GM08714 (cell line): Measurements from ENCODE around the gene ZBTB7A.

Experiments
- H3K4me3 ChIP-seq: fragments of 200-500 bp; sonication (Bioruptor generic); 2 replicates; pipeline ENCODE4 v1.5.1; 2014; ENCODE audit warnings: mild to moderate bottlenecking, low read length, inconsistent platforms
- ZNF274 ChIP-seq: IDR thresholded peaks from 2 replicates; pipeline ENCODE4 v1.6.1; 2012; ENCODE audit warnings: mild to moderate bottlenecking, low read depth, low read length

Gene ZBTB7A

DNA sequence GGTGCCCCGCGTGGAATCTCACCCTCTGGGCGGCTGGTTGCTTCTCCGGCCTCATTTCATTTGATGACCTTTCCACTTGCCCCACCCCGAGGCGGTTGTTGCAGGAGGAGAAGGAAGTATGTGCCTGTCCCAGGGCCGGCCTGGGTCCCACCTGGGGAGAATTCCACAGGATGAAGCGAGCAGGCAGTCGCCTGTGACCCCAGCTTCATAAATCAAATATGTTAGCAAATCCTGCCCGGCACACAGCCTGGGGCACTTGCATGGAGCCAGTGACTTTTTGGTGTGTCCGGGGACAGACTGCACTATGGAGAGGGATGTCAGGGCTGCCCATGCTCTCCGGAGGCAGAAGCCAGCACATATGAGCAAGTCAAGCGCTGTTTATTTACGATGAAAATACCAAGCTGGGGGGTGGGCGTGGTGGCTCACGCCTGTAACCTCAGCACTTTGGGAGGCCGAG, 19.7 kb upstream of the ZBTB7A start:
- no peak for TF ChIP-seq ZNF274
- H3K4me3 ChIP-seq: no peak overlapping the region

GRCh38 chr19:4084547-4084877, 17.8 kb upstream of the ZBTB7A start:
- TF ChIP-seq ZNF274: no peak

DNA sequence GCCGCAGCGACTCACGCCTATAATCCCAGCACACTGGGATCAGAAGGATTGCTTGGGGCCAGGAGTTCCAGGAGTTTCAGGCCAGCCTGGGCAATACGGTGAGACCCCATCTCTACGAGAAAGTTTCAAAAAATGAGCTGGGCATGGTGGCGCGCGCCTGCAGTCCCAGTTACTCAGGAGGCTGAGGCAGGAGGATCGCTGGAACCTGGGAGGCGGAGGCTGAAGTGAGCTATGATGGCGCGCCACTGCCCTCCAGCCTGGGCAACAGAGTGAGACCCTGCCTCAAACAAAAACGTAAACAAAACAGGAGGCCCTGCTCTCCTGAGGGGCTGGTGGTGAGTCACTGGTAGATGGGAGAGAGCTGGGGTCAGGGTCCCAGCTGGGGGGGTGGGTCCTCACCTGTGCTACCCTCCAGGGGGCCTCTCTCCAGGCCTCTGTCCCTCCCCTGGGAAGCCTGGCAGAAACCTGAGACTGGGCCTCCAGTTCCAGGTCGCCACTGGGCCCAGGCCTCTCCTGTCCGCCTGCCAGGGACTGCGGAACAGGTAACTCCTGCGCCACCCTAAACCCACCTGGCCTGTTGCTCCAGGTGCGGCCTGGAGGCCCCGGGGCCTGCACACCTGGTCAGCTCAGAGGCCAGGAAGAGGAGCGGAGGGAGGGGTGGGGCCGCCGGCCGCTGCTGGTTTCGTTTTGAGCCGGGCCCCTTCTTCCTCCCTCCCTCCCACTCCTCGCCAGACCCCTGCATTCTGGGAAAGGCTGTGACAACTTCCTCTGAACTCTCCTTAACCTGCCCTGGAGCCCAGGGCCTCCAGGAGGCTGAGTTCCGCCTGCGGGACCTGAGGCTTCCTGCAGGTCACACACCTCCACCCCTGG, 17.2 kb upstream of the ZBTB7A start:
- no peak for TF ChIP-seq ZNF274
- peak overlapping the region; percentile 2; the same call in 1 of the 2 replicates for H3K4me3 ChIP-seq

More at GRCh38 chr19:4084547-4084877, 17.8 kb upstream of the ZBTB7A start:
- H3K4me3 ChIP-seq: no peak overlapping the region

- no peak for TF ChIP-seq ZNF274
- no peak overlapping the region for H3K4me3 ChIP-seq
Measured at GRCh38 chr19:4082172-4082571, 15.5 kb upstream of the ZBTB7A start.

GRCh38 chr19:4081441-4082129, 14.9 kb upstream of the ZBTB7A start:
- H3K4me3 ChIP-seq: no peak overlapping the region
- no peak for TF ChIP-seq ZNF274

GRCh38 chr19:4080473-4080872, 13.8 kb upstream of the ZBTB7A start:
- H3K4me3 ChIP-seq: no peak overlapping the region
- TF ChIP-seq ZNF274: no peak

- H3K4me3 ChIP-seq: peak overlapping the region; percentile 2; the same call in 1 of the 2 replicates
Measured at GRCh38 chr19:4077800-4078684, 11.3 kb upstream of the ZBTB7A start.

DNA sequence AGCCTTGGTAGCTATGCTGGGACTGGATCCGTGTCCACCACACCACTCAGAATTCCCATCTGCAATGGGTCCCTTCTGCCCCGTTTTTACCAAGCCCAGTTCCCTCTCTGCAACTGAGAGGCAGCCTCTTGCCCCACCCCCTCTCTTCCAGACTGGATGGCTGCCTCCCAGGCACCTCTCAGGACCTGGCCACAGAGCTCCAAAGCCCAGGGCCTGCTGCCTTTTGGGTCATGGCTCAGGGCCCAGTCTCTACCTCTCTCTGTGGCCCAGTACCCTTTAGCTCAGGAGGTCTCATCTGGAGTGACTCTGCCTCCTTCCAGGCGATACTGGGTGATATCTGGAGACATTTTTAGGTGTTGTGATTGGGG, 10.3 kb upstream of the ZBTB7A start:
- H3K4me3 ChIP-seq: no peak overlapping the region
- TF ChIP-seq ZNF274: no peak

More at GRCh38 chr19:4077800-4078684, 11.3 kb upstream of the ZBTB7A start:
- no peak for TF ChIP-seq ZNF274

GRCh38 chr19:4075373-4075772, 8.7 kb upstream of the ZBTB7A start:
- no peak overlapping the region for H3K4me3 ChIP-seq
- TF ChIP-seq ZNF274: no peak

- TF ChIP-seq ZNF274: no peak
- H3K4me3 ChIP-seq: no peak overlapping the region
Measured at GRCh38 chr19:4071610-4072009, 4.9 kb upstream of the ZBTB7A start.

DNA sequence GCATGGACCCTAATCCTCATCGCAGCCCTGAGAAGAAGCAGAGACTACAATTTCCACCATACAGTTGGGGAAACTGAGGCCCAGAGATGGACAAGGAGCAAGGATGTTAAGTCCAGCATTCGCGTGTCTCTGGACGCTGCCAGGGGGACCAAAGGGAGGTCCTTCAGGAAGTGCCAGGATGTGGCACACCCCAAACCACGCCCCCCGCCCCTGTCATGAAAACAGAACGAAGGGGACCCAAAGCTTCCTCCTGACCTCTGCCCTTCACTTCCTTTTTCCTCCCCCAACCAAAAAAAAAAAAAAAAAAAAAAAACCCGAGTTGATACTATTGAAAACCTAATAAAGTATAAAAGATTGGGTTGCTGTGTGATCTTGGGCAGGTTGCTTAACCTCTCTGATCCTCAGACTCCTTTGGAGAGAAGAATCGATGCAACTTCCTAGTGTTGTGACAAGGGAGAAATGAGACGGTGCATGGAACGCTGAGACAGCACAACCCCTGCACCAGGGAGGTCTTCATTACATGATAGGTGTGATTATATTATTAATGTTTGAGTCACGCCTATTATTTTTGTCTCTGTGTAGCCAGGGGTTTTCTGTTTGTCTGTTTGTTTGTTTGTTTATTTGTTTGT, 2.7 kb upstream of the ZBTB7A start:
- no peak overlapping the region for H3K4me3 ChIP-seq

GRCh38 chr19:4068047-4068966, 1.6 kb upstream of the ZBTB7A start:
- peak overlapping the region; percentile 10; the same call in 1 of the 2 replicates for H3K4me3 ChIP-seq
- no peak for TF ChIP-seq ZNF274

More for the DNA sequence above, 2.7 kb upstream of the ZBTB7A start:
- no peak for TF ChIP-seq ZNF274
